Measurements from ENCODE around the gene B4GALT2. TPM values are rescaled to one million over a fixed set of nuclear protein-coding genes. Genes with fewer than 3 reads are reported as not detected.

B4GALT2 gene
- total and polyA plus RNA-seq, 9 of the 15 experiments (the other 6 are each of a cell fraction or from before 2014, with no cell fraction given): 1.3 to 86.8 (median 43.8) TPM

- no peak for TF ChIP-seq ZMIZ1 (IDR thresholded peaks at IDR 0.05; ENCODE audit: low read depth in 2 of 2, low read length in 2 of 2)
- TF ChIP-seq FOXA3 (CRISPR knock-in tag; conservative IDR thresholded peaks at IDR 0.05 in 1 of 2, IDR thresholded peaks at IDR 0.05 in 1 of 2): 0 out of 4 replicates have a peak, but pooled peaks of 1 of the 2 experiments have one; percentile 29
- no peak for TF ChIP-seq PTBP1 (IDR thresholded peaks at IDR 0.05; ENCODE audit: low read depth, low read length)
- TF ChIP-seq ZNF197 (CRISPR knock-in tag; IDR thresholded peaks at IDR 0.05; ENCODE audit: low read depth): no peak
- TF ChIP-seq, protein P1, sequence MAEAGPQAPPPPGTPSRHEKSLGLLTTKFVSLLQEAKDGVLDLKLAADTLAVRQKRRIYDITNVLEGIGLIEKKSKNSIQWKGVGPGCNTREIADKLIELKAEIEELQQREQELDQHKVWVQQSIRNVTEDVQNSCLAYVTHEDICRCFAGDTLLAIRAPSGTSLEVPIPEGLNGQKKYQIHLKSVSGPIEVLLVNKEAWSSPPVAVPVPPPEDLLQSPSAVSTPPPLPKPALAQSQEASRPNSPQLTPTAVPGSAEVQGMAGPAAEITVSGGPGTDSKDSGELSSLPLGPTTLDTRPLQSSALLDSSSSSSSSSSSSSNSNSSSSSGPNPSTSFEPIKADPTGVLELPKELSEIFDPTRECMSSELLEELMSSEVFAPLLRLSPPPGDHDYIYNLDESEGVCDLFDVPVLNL (CRISPR knock-in tag; IDR thresholded peaks at IDR 0.05; ENCODE audit: low read depth): 0 out of 2 replicates have a peak, but pooled peaks have one; percentile 34
- TF ChIP-seq, protein P2, sequence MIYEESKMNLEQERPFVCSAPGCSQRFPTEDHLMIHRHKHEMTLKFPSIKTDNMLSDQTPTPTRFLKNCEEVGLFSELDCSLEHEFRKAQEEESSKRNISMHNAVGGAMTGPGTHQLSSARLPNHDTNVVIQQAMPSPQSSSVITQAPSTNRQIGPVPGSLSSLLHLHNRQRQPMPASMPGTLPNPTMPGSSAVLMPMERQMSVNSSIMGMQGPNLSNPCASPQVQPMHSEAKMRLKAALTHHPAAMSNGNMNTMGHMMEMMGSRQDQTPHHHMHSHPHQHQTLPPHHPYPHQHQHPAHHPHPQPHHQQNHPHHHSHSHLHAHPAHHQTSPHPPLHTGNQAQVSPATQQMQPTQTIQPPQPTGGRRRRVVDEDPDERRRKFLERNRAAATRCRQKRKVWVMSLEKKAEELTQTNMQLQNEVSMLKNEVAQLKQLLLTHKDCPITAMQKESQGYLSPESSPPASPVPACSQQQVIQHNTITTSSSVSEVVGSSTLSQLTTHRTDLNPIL (CRISPR knock-in tag; IDR thresholded peaks at IDR 0.05): no peak
- no peak for TF ChIP-seq ZNF586 (CRISPR knock-in tag; conservative IDR thresholded peaks at IDR 0.05)
- TF ChIP-seq, protein P3, sequence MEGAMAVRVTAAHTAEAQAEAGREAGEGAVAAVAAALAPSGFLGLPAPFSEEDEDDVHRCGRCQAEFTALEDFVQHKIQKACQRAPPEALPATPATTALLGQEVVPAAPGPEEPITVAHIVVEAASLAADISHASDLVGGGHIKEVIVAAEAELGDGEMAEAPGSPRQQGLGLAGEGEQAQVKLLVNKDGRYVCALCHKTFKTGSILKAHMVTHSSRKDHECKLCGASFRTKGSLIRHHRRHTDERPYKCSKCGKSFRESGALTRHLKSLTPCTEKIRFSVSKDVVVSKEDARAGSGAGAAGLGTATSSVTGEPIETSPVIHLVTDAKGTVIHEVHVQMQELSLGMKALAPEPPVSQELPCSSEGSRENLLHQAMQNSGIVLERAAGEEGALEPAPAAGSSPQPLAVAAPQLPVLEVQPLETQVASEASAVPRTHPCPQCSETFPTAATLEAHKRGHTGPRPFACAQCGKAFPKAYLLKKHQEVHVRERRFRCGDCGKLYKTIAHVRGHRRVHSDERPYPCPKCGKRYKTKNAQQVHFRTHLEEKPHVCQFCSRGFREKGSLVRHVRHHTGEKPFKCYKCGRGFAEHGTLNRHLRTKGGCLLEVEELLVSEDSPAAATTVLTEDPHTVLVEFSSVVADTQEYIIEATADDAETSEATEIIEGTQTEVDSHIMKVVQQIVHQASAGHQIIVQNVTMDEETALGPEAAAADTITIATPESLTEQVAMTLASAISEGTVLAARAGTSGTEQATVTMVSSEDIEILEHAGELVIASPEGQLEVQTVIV (CRISPR knock-in tag; IDR thresholded peaks at IDR 0.05; ENCODE audit: borderline replicate concordance): no peak
- no peak for TF ChIP-seq RFX1 (IDR thresholded peaks at IDR 0.05)
- no peak for TF ChIP-seq HDAC1 (IDR thresholded peaks at IDR 0.05)
- TF ChIP-seq JUN (IDR thresholded peaks at IDR 0.05; ENCODE audit: borderline replicate concordance, low read depth, low read length): no peak
- 0 out of 2 replicates have a peak, but pooled peaks have one; percentile 22 for TF ChIP-seq JUN (CRISPR knock-in tag; IDR thresholded peaks at IDR 0.05; ENCODE audit: borderline replicate concordance)
- TF ChIP-seq ZNF830 (CRISPR knock-in tag; IDR thresholded peaks at IDR 0.05): no peak
- peak; percentile 10; the same call in 1 of the 2 replicates for TF ChIP-seq CEBPG (CRISPR knock-in tag; IDR thresholded peaks at IDR 0.05)
- TF ChIP-seq CEBPG (tag; conservative IDR thresholded peaks at IDR 0.05 in 1 of 2, IDR thresholded peaks at IDR 0.05 in 1 of 2): no peak
- TF ChIP-seq PCBP1 (IDR thresholded peaks at IDR 0.05; ENCODE audit: low read depth, low read length, poor library complexity, severe bottlenecking): no peak
- TF ChIP-seq RHOXF2B (CRISPR knock-in tag; conservative IDR thresholded peaks at IDR 0.05): no peak
- no peak for TF ChIP-seq TEAD4 (IDR thresholded peaks at IDR 0.05; ENCODE audit: low read length)
- TF ChIP-seq TEAD4 (CRISPR knock-in tag; IDR thresholded peaks at IDR 0.05; ENCODE audit: borderline replicate concordance): peak; percentile 77
Observed at GRCh38 chr1:43957407-43958040, 21.5 kb upstream of the B4GALT2 start (continued).

Measured in K562 (cell line).